Erythroblast (primary cell): ENCODE results near the gene TMEM63A.

Source experiments
- GATA1 ChIP-seq: IDR thresholded peaks from 2 replicates; pipeline ENCODE4 v1.6.1; 2011; ENCODE audit warnings: low read depth, mild to moderate bottlenecking, control low read depth, low read length, moderate library complexity
- POLR2A ChIP-seq: IDR thresholded peaks from 2 replicates; pipeline ENCODE4 v1.6.1; 2011; ENCODE audit warnings: mild to moderate bottlenecking, low read length

DNA sequence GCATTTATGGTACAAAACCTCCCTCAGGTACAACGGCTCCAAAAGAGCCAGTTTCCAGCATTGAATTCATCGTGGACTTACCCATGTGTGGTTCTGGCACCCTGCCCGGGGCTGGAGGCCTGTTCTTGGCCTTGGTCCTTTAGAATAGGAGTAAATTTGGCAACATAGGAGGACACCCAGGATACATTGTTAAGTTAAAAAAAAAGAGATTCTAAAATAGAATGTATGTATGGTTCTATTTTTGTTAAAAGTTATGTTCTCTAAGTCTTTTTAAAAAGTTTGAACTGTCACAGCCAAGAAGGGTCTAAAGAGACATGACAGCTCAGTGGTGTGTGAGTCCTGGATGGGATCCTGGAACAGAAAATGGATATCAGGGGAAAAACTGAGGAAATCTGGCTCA is 46.3 kb downstream of the TMEM63A start:
- no peak for TF ChIP-seq POLR2A
- no peak for TF ChIP-seq GATA1
